Esophagus muscularis mucosa (tissue), 4 donors: ENCODE data around the gene PCBP3. TPM values are rescaled to one million over a fixed set of nuclear protein-coding genes. Genes with fewer than 3 reads are reported as not detected.
A peak's percentile ranks its signal among the peaks of the same experiment; 100 is the strongest.

Experiments used
- DNase-seq: peaks from one replicate; pipeline ENCODE4 v3.0.0-alpha.2; 2017; ENCODE audit errors: extremely low spot score
- H3K27ac ChIP-seq, 4 donors: fragments of 200-600 bp; sonication (generic); replicated peaks in 1 of 4; 1 replicate in 3 of 4; 2 replicates in 1 of 4; pipeline ENCODE4 v1.5.1; 2016 to 2019; ENCODE audit warnings: mild to moderate bottlenecking in 1 of 4
- H3K27me3 ChIP-seq, 4 donors: fragments of 200-600 bp; sonication (generic); one replicate each; pipeline versions ENCODE4 v1.5.1 to v1.6.0; 2016 to 2019
- H3K36me3 ChIP-seq, 4 donors: fragments of 200-600 bp; sonication (generic); one replicate each; pipeline ENCODE4 v1.5.1; 2016 to 2019
- H3K4me1 ChIP-seq, 4 donors: fragments of 200-600 bp; sonication (generic); one replicate each; pipeline ENCODE4 v1.5.1; 2016 to 2019
- H3K4me3 ChIP-seq, 4 donors: fragments of 200-600 bp; sonication (generic); 1 replicate in 2 of 4; 2 replicates in 2 of 4; pipeline ENCODE4 v1.5.1; 2016 to 2019; ENCODE audit warnings: mild to moderate bottlenecking in 4 of 4, moderate library complexity in 1 of 4
- H3K9me3 ChIP-seq, 4 donors: fragments of 200-600 bp; sonication (generic); 1 replicate in 3 of 4; 2 replicates in 1 of 4; pipeline ENCODE4 v1.5.1; 2016 to 2019
- EP300 ChIP-seq: sonication (generic); formaldehyde crosslinking; IDR thresholded peaks from one replicate; pipeline ENCODE4 v1.6.1; 2017; ENCODE audit warnings: antibody characterized with exemption
- POLR2A ChIP-seq: fragments of 450-650 bp; IDR thresholded peaks from one replicate; pipeline ENCODE4 v1.6.1; 2017; ENCODE audit warnings: antibody characterized with exemption, moderate library complexity, mild to moderate bottlenecking, low read depth
- POLR2AphosphoS5 ChIP-seq, 2 donors: sonication (generic); formaldehyde crosslinking; IDR thresholded peaks; one replicate each; pipeline ENCODE4 v1.6.1; 2017; ENCODE audit warnings: antibody characterized with exemption in 2 of 2
- WGBS: methylation state at CpG from one replicate; pipeline ENCODE4 v1.1.5; 2018; 5-methylcytosine and 5-hydroxymethylcytosine counted together
- intact Hi-C: fragments of 100-400 bp; cut with DNase I; formaldehyde crosslinking; loops from one replicate; pipeline ENCODE4 v1.15.1; 2023
- total RNA-seq, 4 donors: library from RNA; depleted of rRNA; stranded (reverse); fragments of >200 nt; gene quantifications; one replicate each; pipeline versions ENCODE4 v1.1.0 to v1.2.1, GENCODE V29; 2016
- TF ChIP-seq, protein P1 (sequence below), 3 experiments: fragments of 200-600 bp in 2 of 3; fragments of 450-650 bp in 1 of 3; sonication (generic) in 2 of 3; IDR thresholded peaks; one replicate each; pipeline ENCODE4 v1.5.1; 2017 to 2019; ENCODE audit warnings: antibody characterized with exemption in 3 of 3, mild to moderate bottlenecking in 2 of 3, moderate library complexity in 1 of 3

PCBP3 gene
- total RNA-seq = 1 to 10 TPM; 7.5 to 9.2 (median 8.1) TPM

DNA sequence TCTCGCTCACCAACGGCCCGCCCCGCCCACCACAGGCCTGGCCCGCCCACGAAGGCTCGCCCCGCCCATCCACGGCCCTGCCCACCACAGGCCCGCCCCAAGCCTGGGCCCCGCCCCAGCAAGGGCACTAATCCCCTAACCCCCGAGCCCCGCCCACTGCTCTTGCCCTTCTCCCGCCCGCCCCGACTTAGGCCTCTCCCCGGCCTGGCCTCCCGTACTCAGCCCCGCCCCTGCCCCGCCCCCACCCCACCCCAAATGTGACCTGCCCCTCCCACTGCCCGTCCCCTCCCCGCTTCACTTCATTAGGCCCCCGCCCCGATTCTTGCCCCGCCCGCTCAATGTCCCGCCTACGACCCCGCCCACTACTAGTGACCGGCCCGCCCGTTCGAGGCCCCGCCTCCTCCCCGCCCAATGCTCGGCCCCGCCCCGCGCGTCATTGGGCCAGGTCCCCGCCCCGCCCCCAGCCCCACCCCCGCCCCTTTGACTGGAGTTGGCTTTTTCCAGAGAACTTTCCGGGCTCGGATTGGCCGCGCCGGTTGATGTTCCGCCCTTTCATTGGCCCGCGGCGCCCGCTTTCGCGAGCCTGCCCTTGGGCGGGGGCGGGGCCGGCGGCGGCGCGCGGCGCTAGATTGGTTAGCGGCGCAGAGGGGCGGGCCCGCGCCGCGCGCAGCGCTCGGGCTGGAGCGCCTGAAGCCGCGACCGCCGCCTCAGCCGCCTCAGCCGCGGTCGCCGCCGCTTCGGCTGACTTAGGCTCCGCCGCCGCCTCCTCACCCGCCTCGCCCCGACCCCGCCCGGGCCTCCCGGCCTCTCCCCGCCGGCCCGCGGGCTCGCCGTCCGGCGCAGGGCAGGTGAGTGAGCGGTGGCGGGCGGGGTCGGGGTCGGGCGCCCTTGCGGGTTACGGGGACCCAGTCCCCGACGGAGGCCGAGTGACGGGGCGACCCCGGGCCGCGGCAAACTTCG lies at the start of gene PCBP3:
TSS of gene PCBP3 (plus strand) at position 705 of the 960 bp plus-strand sequence. CDS start 206,361 bp downstream, outside the sequence.
- no peaks in the 10 kb centered on the region for H3K9me3 ChIP-seq
- DNase-seq = peak; percentile 99
- WGBS = 0% methylated on average over 2 of the region's 120 CpGs
- peaks cover 0 to 41% (median 5%) of the 10 kb centered on the region in 4 donors for H3K27me3 ChIP-seq
- H3K4me1 ChIP-seq = peaks cover 6 to 30% (median 25%) of the 10 kb centered on the region in 4 donors
- peak within 1 kb of the TSS; percentile 58 to 82 (median 80) for H3K27ac ChIP-seq
- no peaks in the 10 kb centered on the region for H3K36me3 ChIP-seq
- intact Hi-C loops = loop anchor here (5.0 kb wide), 1 partner anchor 86 kb away; no protein-coding TSS in a partner anchor
- H3K4me3 ChIP-seq = peak within 1 kb of the TSS; percentile 59 to 84 (median 64)
- TF ChIP-seq POLR2AphosphoS5 (IDR thresholded peaks at IDR 0.05) (peak; percentile 13 to 70), EP300 (no peak)

DNA sequence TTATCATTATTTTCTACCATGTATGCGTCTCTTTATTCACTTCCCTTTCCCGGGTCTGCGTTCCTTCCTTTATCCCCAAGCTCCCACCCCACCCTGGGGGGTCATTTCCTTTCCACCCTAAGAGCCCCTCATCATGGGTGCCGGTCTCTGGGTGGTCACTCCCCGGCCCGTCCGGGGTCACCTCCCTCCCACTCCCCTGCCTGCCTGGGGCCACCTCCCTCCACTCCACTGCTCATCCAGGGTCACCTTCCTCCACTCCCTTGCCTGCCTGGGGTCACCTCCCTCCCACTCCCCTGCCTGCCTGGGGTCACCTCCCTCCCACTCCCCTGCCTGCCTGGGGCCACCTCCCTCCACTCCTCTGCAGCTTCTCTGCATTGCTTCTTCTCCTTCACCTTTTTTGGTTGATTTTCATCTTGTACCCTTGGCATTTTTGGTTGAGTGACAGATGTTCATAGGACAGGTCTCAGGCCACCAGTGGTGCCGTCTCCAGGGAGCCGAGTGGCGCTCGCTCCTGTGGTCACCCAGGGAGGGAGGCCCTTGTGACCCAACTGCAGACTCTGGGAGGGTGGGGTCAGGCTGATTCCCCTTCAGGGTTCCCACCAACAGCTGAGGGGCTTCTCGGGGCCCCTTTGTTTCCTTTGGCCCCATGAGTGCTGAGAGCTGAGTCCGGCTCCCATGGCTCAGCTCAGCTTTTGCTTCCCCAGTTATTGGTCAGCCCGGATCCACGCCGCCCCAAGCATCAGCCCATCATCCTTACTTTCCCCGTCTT lies 48.6 kb upstream of the PCBP3 start:
- H3K27me3 ChIP-seq = peaks cover 0 to 58% (median 10%) of the 10 kb centered on the region in 4 donors
- TF ChIP-seq POLR2A (no peak), EP300 (no peak), POLR2AphosphoS5 (IDR thresholded peaks at IDR 0.05) (no peak)
- TF ChIP-seq, protein P1, sequence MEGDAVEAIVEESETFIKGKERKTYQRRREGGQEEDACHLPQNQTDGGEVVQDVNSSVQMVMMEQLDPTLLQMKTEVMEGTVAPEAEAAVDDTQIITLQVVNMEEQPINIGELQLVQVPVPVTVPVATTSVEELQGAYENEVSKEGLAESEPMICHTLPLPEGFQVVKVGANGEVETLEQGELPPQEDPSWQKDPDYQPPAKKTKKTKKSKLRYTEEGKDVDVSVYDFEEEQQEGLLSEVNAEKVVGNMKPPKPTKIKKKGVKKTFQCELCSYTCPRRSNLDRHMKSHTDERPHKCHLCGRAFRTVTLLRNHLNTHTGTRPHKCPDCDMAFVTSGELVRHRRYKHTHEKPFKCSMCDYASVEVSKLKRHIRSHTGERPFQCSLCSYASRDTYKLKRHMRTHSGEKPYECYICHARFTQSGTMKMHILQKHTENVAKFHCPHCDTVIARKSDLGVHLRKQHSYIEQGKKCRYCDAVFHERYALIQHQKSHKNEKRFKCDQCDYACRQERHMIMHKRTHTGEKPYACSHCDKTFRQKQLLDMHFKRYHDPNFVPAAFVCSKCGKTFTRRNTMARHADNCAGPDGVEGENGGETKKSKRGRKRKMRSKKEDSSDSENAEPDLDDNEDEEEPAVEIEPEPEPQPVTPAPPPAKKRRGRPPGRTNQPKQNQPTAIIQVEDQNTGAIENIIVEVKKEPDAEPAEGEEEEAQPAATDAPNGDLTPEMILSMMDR (IDR thresholded peaks at IDR 0.05) = no peak
- no peaks in the 10 kb centered on the region for H3K36me3 ChIP-seq
- no peaks in the 10 kb centered on the region for H3K9me3 ChIP-seq
- no peak overlapping the region for H3K4me3 ChIP-seq
- 82% methylated on average over 17 of the region's 17 CpGs for WGBS
- H3K27ac ChIP-seq = no peak overlapping the region
- no peak for DNase-seq
- H3K4me1 ChIP-seq = peaks cover 13 to 29% (median 18%) of the 10 kb centered on the region in 4 donors
- intact Hi-C loops = loop anchor here (5.0 kb wide), 1 partner anchor 222 kb away; no protein-coding TSS in a partner anchor

DNA sequence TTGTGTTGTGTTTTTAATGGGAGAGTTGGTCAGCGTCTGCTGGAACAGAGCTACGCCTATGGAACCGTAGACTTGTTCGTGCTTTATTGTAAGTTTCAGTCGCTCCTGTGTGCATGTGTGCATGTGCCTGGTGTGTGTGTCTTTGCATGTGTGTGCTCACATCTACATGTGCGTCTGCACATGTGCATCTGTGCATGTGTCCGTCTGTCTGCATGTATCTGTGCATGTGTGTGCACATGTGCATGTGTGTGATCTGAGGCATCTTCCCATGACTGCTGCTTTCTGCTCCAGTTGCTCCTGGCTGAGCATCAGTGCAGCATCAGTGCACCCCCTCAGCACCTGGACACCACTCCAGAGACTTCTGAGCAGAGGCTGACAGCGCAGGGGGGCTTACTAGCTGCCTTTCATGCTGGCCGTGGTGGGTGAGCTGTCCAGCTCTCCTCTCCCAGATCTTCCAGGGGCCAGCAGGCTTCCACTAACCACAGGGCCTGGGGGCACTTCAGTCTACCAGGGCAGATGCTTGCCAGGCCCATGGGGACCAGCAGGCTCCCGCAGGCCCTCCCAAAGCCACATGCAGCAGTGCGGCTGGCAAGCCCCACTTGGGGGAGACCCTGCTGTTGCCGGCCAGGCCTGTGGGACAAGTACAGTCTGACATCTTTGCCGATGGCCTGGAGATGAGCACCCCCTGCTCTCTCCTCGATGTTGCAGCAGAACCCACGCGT lies 47.8 kb upstream of the PCBP3 start:
- H3K4me1 ChIP-seq = peaks cover 4 to 21% (median 11%) of the 10 kb centered on the region in 4 donors
- intact Hi-C loops = loop anchor here (1.0 to 5.0 kb wide), 2 partner anchors 39 to 222 kb away; no protein-coding TSS in a partner anchor
- H3K36me3 ChIP-seq = no peaks in the 10 kb centered on the region
- no peak overlapping the region for H3K27ac ChIP-seq
- WGBS = 89% methylated on average over 13 of the region's 16 CpGs
- no peaks in the 10 kb centered on the region for H3K9me3 ChIP-seq
- H3K27me3 ChIP-seq = peaks cover 0 to 50% (median 3%) of the 10 kb centered on the region in 4 donors
- TF ChIP-seq, protein P1 (IDR thresholded peaks at IDR 0.05) = no peak
- TF ChIP-seq POLR2A = no peak
- no peak for TF ChIP-seq POLR2AphosphoS5 (IDR thresholded peaks at IDR 0.05)
- no peak for TF ChIP-seq EP300
- H3K4me3 ChIP-seq = no peak overlapping the region
- DNase-seq = no peak

DNA sequence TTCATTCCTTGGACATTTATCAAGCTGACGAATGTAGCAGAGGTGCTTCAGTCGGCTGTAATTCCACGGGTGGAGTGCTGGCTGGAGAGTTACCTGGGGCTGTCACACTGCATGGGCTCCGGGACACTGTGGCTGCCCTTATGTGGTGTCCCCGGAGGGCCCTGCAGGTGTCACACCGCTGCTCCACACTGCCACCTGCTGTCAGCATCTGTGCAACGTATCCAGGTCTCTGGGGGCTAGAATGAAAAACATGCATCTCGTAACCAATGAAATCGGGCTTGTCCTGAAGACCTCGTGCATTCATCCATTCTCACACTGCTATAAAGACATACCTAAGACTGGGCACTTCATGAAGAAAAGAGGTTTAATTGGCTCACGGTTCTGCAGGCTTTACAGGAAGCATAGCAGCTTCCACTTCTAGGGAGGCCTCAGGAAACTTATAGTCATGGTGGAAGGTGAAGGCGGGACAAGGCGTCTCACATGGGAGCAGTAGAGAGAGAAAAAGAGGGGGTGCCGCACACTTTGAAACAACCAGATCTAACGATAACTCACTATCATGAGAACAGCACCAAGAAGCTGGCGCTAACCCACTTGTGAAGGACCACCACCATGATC lies 46.7 kb upstream of the PCBP3 start:
- H3K27ac ChIP-seq = no peak overlapping the region
- no peaks in the 10 kb centered on the region for H3K36me3 ChIP-seq
- H3K9me3 ChIP-seq = no peaks in the 10 kb centered on the region
- H3K4me3 ChIP-seq = no peak overlapping the region
- peaks cover 0 to 43% (median 0%) of the 10 kb centered on the region in 4 donors for H3K27me3 ChIP-seq
- H3K4me1 ChIP-seq = peaks cover 0 to 10% (median 6%) of the 10 kb centered on the region in 4 donors
- intact Hi-C loops = loop anchor here (1.0 to 5.0 kb wide), 2 partner anchors 41 to 220 kb away; no protein-coding TSS in a partner anchor
- TF ChIP-seq, protein P1 (IDR thresholded peaks at IDR 0.05) = peak; percentile 79 to 85 (median 82)
- TF ChIP-seq EP300 (no peak), POLR2A (no peak), POLR2AphosphoS5 (IDR thresholded peaks at IDR 0.05) (peak in 1 of 2 donors; percentile 26)
- WGBS = 35% methylated on average over 16 of the region's 16 CpGs
- DNase-seq = no peak
